HL-60 (cell line): ENCODE results near the gene SZRD1.
A peak's percentile ranks its signal among the peaks of the same experiment; 100 is the strongest.

ENCODE experiments used
- GABPA ChIP-seq: IDR thresholded peaks from 2 replicates; pipeline ENCODE4 v1.6.1; 2012; ENCODE audit warnings: low read depth
- POLR2AphosphoS5 ChIP-seq: IDR thresholded peaks from 2 replicates; pipeline ENCODE4 v1.6.1; 2012; ENCODE audit warnings: low read depth
- SPI1 ChIP-seq: IDR thresholded peaks from 2 replicates; pipeline ENCODE4 v1.6.1; 2012; ENCODE audit warnings: low read depth, mild to moderate bottlenecking, borderline replicate concordance
- TF ChIP-seq, protein P1 (sequence below): IDR thresholded peaks from one replicate; pipeline ENCODE4 v1.5.1; 2011; ENCODE audit warnings: low read length, control low read depth, inconsistent platforms; ENCODE audit not compliant: insufficient read depth
- TF ChIP-seq, protein P2 (sequence below): IDR thresholded peaks from 2 replicates; pipeline ENCODE4 v1.6.1; 2012; ENCODE audit warnings: low read depth; ENCODE audit not compliant: insufficient replicate concordance

DNA sequence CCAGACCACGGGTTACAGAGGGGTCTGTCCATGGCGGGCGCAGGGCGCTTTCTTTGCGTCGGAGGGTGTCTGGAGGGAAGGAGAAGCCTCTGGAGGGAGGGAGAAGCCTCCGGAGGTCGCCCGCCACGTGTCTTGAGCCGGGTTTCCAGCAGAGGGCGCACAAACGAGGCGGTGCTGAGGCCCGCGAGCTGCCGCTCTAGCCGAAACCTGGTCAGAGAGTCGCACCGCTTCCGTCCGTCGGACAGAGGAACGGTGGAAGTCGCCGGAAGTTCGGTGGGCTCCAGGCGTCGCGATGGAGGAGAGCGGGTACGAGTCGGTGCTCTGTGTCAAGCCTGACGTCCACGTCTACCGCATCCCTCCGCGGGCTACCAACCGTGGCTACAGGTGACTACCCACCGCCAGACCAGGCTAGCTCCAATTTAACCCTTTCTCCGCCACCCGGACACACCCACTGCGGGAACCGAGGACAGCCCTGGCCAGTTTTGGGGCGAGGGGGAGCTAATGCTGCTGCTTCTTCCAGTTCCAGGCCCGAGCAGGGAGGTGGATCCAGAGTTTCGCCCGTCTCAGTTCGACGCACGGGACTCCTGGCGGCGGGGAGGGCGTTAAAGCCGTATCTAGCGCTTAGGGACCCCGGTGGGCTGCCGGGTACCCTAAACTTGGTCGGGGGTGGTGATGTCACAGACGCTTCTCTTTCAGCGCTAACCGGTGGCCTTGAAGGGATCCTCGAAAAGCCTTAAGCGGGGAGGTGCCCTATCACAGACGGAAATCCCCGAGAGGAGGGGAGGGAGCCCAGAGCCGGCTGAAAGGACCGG lies 73.6 kb downstream of the SZRD1 start, which contains the start of gene NECAP2:
- TF ChIP-seq, protein P1, sequence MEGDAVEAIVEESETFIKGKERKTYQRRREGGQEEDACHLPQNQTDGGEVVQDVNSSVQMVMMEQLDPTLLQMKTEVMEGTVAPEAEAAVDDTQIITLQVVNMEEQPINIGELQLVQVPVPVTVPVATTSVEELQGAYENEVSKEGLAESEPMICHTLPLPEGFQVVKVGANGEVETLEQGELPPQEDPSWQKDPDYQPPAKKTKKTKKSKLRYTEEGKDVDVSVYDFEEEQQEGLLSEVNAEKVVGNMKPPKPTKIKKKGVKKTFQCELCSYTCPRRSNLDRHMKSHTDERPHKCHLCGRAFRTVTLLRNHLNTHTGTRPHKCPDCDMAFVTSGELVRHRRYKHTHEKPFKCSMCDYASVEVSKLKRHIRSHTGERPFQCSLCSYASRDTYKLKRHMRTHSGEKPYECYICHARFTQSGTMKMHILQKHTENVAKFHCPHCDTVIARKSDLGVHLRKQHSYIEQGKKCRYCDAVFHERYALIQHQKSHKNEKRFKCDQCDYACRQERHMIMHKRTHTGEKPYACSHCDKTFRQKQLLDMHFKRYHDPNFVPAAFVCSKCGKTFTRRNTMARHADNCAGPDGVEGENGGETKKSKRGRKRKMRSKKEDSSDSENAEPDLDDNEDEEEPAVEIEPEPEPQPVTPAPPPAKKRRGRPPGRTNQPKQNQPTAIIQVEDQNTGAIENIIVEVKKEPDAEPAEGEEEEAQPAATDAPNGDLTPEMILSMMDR: peak; percentile 85
- TF ChIP-seq, protein P2, sequence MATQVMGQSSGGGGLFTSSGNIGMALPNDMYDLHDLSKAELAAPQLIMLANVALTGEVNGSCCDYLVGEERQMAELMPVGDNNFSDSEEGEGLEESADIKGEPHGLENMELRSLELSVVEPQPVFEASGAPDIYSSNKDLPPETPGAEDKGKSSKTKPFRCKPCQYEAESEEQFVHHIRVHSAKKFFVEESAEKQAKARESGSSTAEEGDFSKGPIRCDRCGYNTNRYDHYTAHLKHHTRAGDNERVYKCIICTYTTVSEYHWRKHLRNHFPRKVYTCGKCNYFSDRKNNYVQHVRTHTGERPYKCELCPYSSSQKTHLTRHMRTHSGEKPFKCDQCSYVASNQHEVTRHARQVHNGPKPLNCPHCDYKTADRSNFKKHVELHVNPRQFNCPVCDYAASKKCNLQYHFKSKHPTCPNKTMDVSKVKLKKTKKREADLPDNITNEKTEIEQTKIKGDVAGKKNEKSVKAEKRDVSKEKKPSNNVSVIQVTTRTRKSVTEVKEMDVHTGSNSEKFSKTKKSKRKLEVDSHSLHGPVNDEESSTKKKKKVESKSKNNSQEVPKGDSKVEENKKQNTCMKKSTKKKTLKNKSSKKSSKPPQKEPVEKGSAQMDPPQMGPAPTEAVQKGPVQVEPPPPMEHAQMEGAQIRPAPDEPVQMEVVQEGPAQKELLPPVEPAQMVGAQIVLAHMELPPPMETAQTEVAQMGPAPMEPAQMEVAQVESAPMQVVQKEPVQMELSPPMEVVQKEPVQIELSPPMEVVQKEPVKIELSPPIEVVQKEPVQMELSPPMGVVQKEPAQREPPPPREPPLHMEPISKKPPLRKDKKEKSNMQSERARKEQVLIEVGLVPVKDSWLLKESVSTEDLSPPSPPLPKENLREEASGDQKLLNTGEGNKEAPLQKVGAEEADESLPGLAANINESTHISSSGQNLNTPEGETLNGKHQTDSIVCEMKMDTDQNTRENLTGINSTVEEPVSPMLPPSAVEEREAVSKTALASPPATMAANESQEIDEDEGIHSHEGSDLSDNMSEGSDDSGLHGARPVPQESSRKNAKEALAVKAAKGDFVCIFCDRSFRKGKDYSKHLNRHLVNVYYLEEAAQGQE: no peak
- TF ChIP-seq GABPA (peak; percentile 83), POLR2AphosphoS5 (peak; percentile 93), SPI1 (peak; percentile 47; the same call in 1 of the 2 replicates)
